Nephron (organoid): Measurements from ENCODE around the gene MPV17L.
"Not testable (repeated sequence)": the region's sequence is repeated elsewhere in the genome, so short reads cannot be mapped to it uniquely, and the experiment has no call there.

Experiments used
- H3K27ac Mint-ChIP-seq, 3 experiments: 2 replicates each; pipeline ENCODE4 v1.8.0; 2020; ENCODE audit warnings: mixed read lengths in 3 of 3, mild to moderate bottlenecking in 2 of 3, moderate library complexity in 1 of 3
- H3K27me3 Mint-ChIP-seq: 2 replicates; pipeline ENCODE4 v1.8.0; 2021; ENCODE audit warnings: low read depth, mild to moderate bottlenecking, moderate library complexity, mixed read lengths
- H3K36me3 Mint-ChIP-seq: 2 replicates; pipeline ENCODE4 v1.8.0; 2020; ENCODE audit warnings: low read depth, mixed read lengths
- H3K4me1 Mint-ChIP-seq: 2 replicates; pipeline ENCODE4 v1.8.0; 2020; ENCODE audit warnings: mixed read lengths
- H3K4me3 Mint-ChIP-seq, 3 experiments: 2 replicates each; pipeline ENCODE4 v1.8.0; 2020; ENCODE audit warnings: mild to moderate bottlenecking in 3 of 3, mixed read lengths in 3 of 3, moderate library complexity in 2 of 3
- H3K9me3 Mint-ChIP-seq: 2 replicates; pipeline ENCODE4 v1.8.0; 2020; ENCODE audit warnings: mixed read lengths
- CTCF ChIP-seq, 3 experiments: fragments of 200-600 bp; sonication (generic); IDR thresholded peaks; one replicate each; pipeline ENCODE4 v1.5.0; 2021; ENCODE audit warnings: antibody characterized with exemption in 3 of 3; ENCODE audit not compliant: unreplicated experiment in 3 of 3

The MPV17L gene

DNA sequence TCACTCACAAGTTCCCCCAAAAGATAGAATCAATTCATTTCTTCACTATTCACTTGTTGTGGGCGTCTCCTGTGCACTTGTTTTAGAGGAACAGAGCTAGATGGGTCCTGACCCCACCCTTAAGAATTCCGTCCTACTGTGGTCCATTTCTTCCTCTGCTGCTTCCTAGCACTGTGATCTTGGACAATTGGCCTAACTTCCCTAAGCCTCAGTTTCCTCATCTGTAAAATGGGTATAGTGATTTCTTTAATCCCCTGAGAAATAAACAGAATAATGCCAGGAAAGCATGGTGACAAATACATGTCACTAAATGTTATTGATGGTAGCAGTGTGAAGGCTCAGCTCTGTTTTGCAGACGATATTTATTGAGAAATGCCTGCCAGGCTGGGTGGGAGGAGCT, 48.7 kb downstream of the MPV17L start:
- Mint-ChIP-seq H3K36me3 (peaks cover 24% of the 10 kb centered on the region), H3K4me3 (no peak overlapping the region), H3K27me3 (peaks cover 3% of the 10 kb centered on the region), H3K27ac (no peak overlapping the region), H3K9me3 (peaks cover 9% of the 10 kb centered on the region), H3K4me1 (peaks cover 16% of the 10 kb centered on the region)
- TF ChIP-seq CTCF (IDR thresholded peaks at IDR 0.05; ENCODE audit: unreplicated experiment in 3 of 3), result no peak

DNA sequence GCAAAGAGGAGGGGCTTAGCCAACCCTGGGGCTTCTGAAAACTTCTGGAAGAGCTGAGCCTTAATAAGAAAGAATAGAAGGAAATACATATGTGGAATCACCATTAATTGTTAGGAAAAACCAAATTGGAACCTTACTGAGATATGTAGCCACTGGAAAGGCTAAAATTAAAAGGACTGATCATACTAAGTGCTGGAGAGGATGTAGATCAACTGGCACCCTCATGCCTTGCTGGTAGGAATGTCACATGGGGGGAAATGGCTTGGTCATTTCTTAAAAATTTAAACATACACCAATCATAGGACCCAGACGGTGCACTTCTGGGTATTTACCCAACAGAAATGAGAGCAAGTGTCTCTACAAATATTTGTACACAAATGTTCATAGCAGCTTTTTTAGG, 49.9 kb downstream of the MPV17L start:
- peaks cover 4% of the 10 kb centered on the region for H3K4me1 Mint-ChIP-seq
- H3K9me3 Mint-ChIP-seq, result peaks cover 9% of the 10 kb centered on the region
- peaks cover 24% of the 10 kb centered on the region for H3K36me3 Mint-ChIP-seq
- no peak for TF ChIP-seq CTCF (IDR thresholded peaks at IDR 0.05; ENCODE audit: unreplicated experiment in 3 of 3)
- H3K4me3 Mint-ChIP-seq, result no peak overlapping the region
- H3K27ac Mint-ChIP-seq, result no peak overlapping the region
- peaks cover 3% of the 10 kb centered on the region for H3K27me3 Mint-ChIP-seq

DNA sequence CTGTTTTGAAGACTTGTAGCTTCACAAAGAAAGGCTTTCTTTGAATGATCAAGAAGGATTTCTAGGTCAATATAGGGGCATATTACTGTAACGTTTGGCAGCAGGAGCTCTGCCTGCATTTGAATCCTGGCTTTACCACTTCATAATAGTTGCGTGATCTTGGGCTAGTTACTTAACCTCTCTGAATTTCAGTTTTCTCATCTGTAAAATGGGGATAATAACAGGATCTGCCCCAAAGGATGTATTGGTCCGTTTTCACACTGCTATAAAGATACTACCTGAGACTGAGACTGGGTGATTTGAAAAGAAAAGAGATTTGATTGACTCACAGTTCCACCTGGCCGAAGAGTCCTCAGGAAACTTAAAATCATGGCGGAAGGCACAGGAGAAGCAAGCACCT, 51.3 kb downstream of the MPV17L start:
- no peak overlapping the region for H3K27ac Mint-ChIP-seq
- TF ChIP-seq CTCF (IDR thresholded peaks at IDR 0.05; ENCODE audit: unreplicated experiment in 3 of 3), result no peak
- H3K36me3 Mint-ChIP-seq, result peaks cover 24% of the 10 kb centered on the region
- H3K27me3 Mint-ChIP-seq, result peaks cover 3% of the 10 kb centered on the region
- H3K9me3 Mint-ChIP-seq, result peaks cover 9% of the 10 kb centered on the region
- no peak overlapping the region for H3K4me3 Mint-ChIP-seq
- H3K4me1 Mint-ChIP-seq, result no peaks in the 10 kb centered on the region

GRCh38 chr16:15450624-15451023, 55.1 kb downstream of the MPV17L start:
- Mint-ChIP-seq H3K4me1 (no peaks in the 10 kb centered on the region), H3K36me3 (peaks cover 12% of the 10 kb centered on the region), H3K4me3 (no peak overlapping the region), H3K27ac (no peak overlapping the region), H3K27me3 (no peaks in the 10 kb centered on the region), H3K9me3 (peaks cover under 1% of the 10 kb centered on the region)
- TF ChIP-seq CTCF (IDR thresholded peaks at IDR 0.05; ENCODE audit: unreplicated experiment in 3 of 3), result no peak

DNA sequence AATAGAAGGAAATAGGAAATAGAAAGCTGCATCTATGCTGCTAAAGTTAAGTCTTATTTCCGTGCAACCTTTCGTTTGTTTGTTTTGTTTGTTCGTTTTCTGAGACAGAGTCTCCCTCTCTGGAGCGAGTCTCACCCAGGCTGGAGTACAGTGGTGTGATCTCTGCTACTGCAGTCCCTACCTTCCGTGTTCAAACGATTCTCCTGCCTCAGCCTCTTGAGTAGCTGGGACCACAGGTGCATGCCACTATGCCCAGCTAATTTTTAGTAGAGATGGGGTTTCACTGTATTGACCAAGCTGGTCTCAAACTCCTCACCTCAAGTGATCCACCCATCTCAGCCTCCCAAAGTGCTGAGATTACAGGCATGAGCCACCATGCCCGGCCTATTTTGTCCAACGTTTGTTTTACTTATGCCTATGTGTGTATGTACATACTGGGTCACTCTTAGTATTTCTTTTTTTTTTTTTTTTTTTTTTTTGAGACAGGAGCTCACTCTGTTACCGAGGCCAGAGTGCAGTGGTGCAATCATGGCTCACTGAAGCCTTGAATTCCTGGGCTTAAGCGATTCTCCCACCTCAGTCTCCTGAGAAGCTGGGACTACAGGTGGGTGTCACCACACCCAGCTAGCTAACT, 55.7 kb downstream of the MPV17L start:
- Mint-ChIP-seq H3K4me1 (no peaks in the 10 kb centered on the region), H3K27me3 (no peaks in the 10 kb centered on the region), H3K27ac (no peak overlapping the region), H3K4me3 (no peak overlapping the region), H3K9me3 (no peaks in the 10 kb centered on the region), H3K36me3 (peaks cover 12% of the 10 kb centered on the region)
- TF ChIP-seq CTCF (IDR thresholded peaks at IDR 0.05; ENCODE audit: unreplicated experiment in 3 of 3), result no peak

DNA sequence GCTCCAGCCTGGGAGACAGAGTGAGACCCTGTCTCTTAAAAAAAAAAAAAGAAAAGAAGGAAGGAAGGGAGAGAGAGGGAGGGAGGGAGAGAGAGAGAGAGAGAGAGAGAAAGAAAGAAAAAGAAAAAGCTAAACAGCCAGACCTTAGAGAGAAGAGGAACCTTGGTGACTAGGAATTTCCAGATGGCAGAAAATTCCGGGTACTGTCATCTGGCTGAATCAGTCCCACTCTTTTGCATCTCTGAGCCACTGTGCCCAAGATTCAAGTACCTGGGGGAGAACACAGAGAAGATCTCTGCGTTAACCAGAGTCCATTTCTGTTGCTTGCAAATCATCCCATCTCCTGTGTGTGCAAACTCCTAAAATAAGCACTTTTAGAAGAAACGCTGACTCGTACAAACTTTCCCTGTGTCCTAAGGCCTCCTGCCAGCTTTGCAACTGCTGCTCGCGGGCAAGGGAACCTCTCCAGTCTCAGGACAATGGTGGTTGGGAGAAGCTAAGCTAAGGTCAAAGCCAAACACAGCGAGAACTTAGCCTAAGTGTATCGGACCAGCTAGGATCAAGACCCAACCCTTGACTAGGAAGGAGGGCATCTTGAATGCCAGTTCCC, 56.8 kb downstream of the MPV17L start:
- Mint-ChIP-seq H3K27ac (peak overlapping the region in 1 of 3 experiments; percentile 33), H3K4me3 (no peak overlapping the region), H3K36me3 (peaks cover 3% of the 10 kb centered on the region), H3K4me1 (no peaks in the 10 kb centered on the region), H3K27me3 (no peaks in the 10 kb centered on the region), H3K9me3 (no peaks in the 10 kb centered on the region)
- TF ChIP-seq CTCF (IDR thresholded peaks at IDR 0.05; ENCODE audit: unreplicated experiment in 3 of 3), result no peak

GRCh38 chr16:15453296-15453695, 57.7 kb downstream of the MPV17L start:
- H3K9me3 Mint-ChIP-seq, H3K27ac Mint-ChIP-seq, H3K27me3 Mint-ChIP-seq, H3K36me3 Mint-ChIP-seq, H3K4me3 Mint-ChIP-seq, H3K4me1 Mint-ChIP-seq: not testable (repeated sequence)

DNA sequence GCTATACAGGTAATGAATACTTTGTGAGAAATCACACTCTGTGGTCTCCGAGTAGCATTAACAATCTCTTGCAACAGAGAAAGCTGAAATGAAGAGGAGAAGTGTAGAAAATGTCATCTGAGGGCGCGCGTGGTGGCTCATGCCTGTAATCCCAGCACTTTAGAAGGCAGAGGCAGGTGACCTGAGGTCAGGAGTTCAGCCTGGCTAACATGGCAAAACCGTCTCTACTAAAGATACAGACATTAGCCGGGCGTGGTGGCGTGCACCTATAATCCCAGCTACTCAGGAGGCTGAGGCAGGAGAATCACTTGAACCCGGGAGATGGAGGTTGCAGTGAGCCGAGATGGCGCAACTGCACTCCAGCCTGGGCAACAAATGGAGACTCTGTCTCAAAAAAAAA, 59.4 kb downstream of the MPV17L start:
- not testable (repeated sequence) for H3K9me3 Mint-ChIP-seq, H3K27me3 Mint-ChIP-seq, H3K4me1 Mint-ChIP-seq, H3K36me3 Mint-ChIP-seq, H3K4me3 Mint-ChIP-seq
- peak overlapping the region in 1 of 3 experiments; percentile 46 for H3K27ac Mint-ChIP-seq
